K562 (cell line): ENCODE measurements around the gene PLGRKT. TPM values are rescaled to one million over a fixed set of nuclear protein-coding genes. Genes with fewer than 3 reads are reported as not detected.
A peak's percentile ranks its signal among the peaks of the same experiment; 100 is the strongest.

Experiments
- ATAC-seq: fragments of 200-7000 bp; cut with Tn5 transposase; 3 replicates; pipeline ENCODE4 v1.9.1; 2020; ENCODE audit warnings: moderate library complexity
- BruUV-seq: library from RNA; stranded (reverse); fragments of 400-500 nt; replicated peaks from 2 replicates; lab custom pipeline; 2021; lab: Mats Ljungman, UMichigan
- CTCF ChIA-PET: fragments of 300-600 bp; formaldehyde crosslinking; extraction: SDS; loops from one replicate; lab custom pipeline; 2021; ENCODE audit warnings: low intra/inter-chr PET ratio; lab: Yijun Ruan, JAX
- POLR2A ChIA-PET: fragments of 300-600, 350-650 bp; sonication (Branson Sonifier 250); formaldehyde crosslinking; extraction: SDS; loops from one replicate; lab custom pipeline; 2021; ENCODE audit warnings: antibody characterized with exemption, inconsistent platforms; lab: Yijun Ruan, JAX
- DNase-seq, 4 experiments: peaks; one replicate each; pipeline versions ENCODE4 v3.0.0 to v3.0.0-alpha.2; 2011 to 2018; ENCODE audit warnings: low spot score in 3 of 4, mixed read lengths in 3 of 4; ENCODE audit errors: extremely low read depth in 1 of 4
- FAIRE-seq: peaks from 2 replicates; lab custom pipeline; 2011; peaks lifted over from hg19 to GRCh38; lab: Jason Lieb, UNC
- H2AFZ ChIP-seq: 2 replicates; pipeline ENCODE4 v1.6.0; 2011; ENCODE audit warnings: low read depth, low read length, control low read depth, inconsistent platforms
- H3K27ac ChIP-seq: fragments of 200-600 bp; 3 replicates; pipeline ENCODE4 v1.8.0; 2011; ENCODE audit warnings: low read depth, mild to moderate bottlenecking, control low read depth, inconsistent platforms, low read length, moderate library complexity, mixed read lengths; ENCODE audit errors: extremely low read depth
- H3K27me3 ChIP-seq, 2 experiments: fragments of 300-600 bp in 1 of 2; 2 replicates in 1 of 2; 3 replicates in 1 of 2; pipeline versions ENCODE4 v1.6.0 to v1.8.0; 2011; ENCODE audit warnings: inconsistent platforms in 2 of 2, low read length in 2 of 2, mild to moderate bottlenecking in 1 of 2, mixed read lengths in 1 of 2, moderate library complexity in 1 of 2; ENCODE audit not compliant: control insufficient read depth in 2 of 2, insufficient read depth in 2 of 2
- H3K36me3 ChIP-seq: fragments of 300-600 bp; 3 replicates; pipeline ENCODE4 v1.8.0; 2011; ENCODE audit warnings: mild to moderate bottlenecking, low read length, inconsistent platforms; ENCODE audit not compliant: control insufficient read depth, insufficient read depth
- H3K4me1 ChIP-seq, 2 experiments: fragments of 200-600 bp in 1 of 2; replicated peaks in 1 of 2; 2 replicates in 1 of 2; 3 replicates in 1 of 2; pipeline versions ENCODE4 v1.5.1 to v1.8.0; 2011; ENCODE audit warnings: inconsistent platforms in 2 of 2, low read length in 2 of 2, mild to moderate bottlenecking in 1 of 2, mixed read lengths in 1 of 2, moderate library complexity in 1 of 2; ENCODE audit not compliant: control insufficient read depth in 2 of 2, insufficient read depth in 2 of 2
- H3K4me2 ChIP-seq: 2 replicates; pipeline ENCODE4 v1.6.1; 2011; ENCODE audit warnings: low read length, control low read depth, inconsistent platforms, mixed read lengths; ENCODE audit not compliant: insufficient read depth
- H3K4me3 ChIP-seq: fragments of 200-600 bp; sonication (generic), shearing (Covaris generic); 2 replicates; pipeline ENCODE4 v1.5.1; 2016; ENCODE audit warnings: control low read depth, inconsistent platforms
- H3K79me2 ChIP-seq: fragments of 200-600 bp; 3 replicates; pipeline ENCODE4 v1.8.0; 2011; ENCODE audit warnings: low read length, inconsistent platforms; ENCODE audit not compliant: control insufficient read depth, insufficient read depth
- H3K9ac ChIP-seq, 2 experiments: 2 replicates each; pipeline versions ENCODE4 v1.6.0 to v1.6.1; 2011; ENCODE audit warnings: low read depth in 2 of 2, low read length in 2 of 2, control low read depth in 1 of 2, inconsistent platforms in 1 of 2, mild to moderate bottlenecking in 1 of 2, mixed read lengths in 1 of 2; ENCODE audit not compliant: insufficient read depth in 1 of 2
- H3K9me1 ChIP-seq: one replicate; pipeline ENCODE4 v1.6.0; 2011; ENCODE audit warnings: inconsistent platforms, mild to moderate bottlenecking, low read length, moderate library complexity; ENCODE audit not compliant: control insufficient read depth, insufficient read depth
- H3K9me3 ChIP-seq: replicated peaks from 2 replicates; pipeline ENCODE4 v1.5.1; 2011; ENCODE audit warnings: low read depth, low read length, inconsistent platforms; ENCODE audit not compliant: control insufficient read depth, insufficient read depth
- H4K20me1 ChIP-seq: replicated peaks from 2 replicates; pipeline ENCODE4 v1.6.1; 2011; ENCODE audit warnings: low read length, inconsistent platforms, mixed read lengths; ENCODE audit not compliant: control insufficient read depth, insufficient read depth
- CTCF ChIP-seq, 3 experiments: IDR thresholded peaks in 2 of 3; conservative IDR thresholded peaks in 1 of 3; 2 replicates each; pipeline ENCODE4 v1.5.1; 2011 to 2012; ENCODE audit warnings: low read length in 3 of 3, mild to moderate bottlenecking in 3 of 3, control low read depth in 2 of 3, improper control_type of control experiment in 1 of 3, inconsistent platforms in 1 of 3, low read depth in 1 of 3, mixed read lengths in 1 of 3, moderate library complexity in 1 of 3; ENCODE audit not compliant: insufficient read depth in 2 of 3
- CXXC5 ChIP-seq: fragments of 250-450 bp; sonication (Bioruptor Pico); IDR thresholded peaks from 2 replicates; pipeline ENCODE4 v1.8.0; 2022; ENCODE audit warnings: inconsistent platforms, mild to moderate bottlenecking, moderate library complexity
- GABPB2 ChIP-seq: fragments of 250-450 bp; sonication (Bioruptor Pico); conservative IDR thresholded peaks from 2 replicates; pipeline ENCODE4 v1.5.1; 2021; ENCODE audit warnings: mild to moderate bottlenecking
- HOXB6 ChIP-seq: fragments of 250-450 bp; sonication (Bioruptor Pico); IDR thresholded peaks from 2 replicates; pipeline ENCODE4 v1.5.1; 2022; ENCODE audit warnings: mild to moderate bottlenecking, borderline replicate concordance
- NONO ChIP-seq, 2 experiments: fragments of 200-400 bp in 1 of 2; fragments of 450-650 bp in 1 of 2; formaldehyde crosslinking in 1 of 2; IDR thresholded peaks; 2 replicates each; pipeline ENCODE4 v1.6.1; 2017; ENCODE audit warnings: low read depth in 2 of 2, mild to moderate bottlenecking in 2 of 2, moderate library complexity in 2 of 2, low read length in 1 of 2
- NR2C1 ChIP-seq, 2 experiments: fragments of 450-650 bp; IDR thresholded peaks; 2 replicates each; pipeline ENCODE4 v1.6.1; 2017; ENCODE audit warnings: mild to moderate bottlenecking in 2 of 2, antibody characterized with exemption in 1 of 2, inconsistent platforms in 1 of 2, missing compliant biosample characterization in 1 of 2, missing genetic modification characterization in 1 of 2
- RAD21 ChIP-seq, 2 experiments: fragments of 250-450 bp in 1 of 2; fragments of 450-650 bp in 1 of 2; sonication (Bioruptor Pico) in 1 of 2; formaldehyde crosslinking in 1 of 2; IDR thresholded peaks in 1 of 2; conservative IDR thresholded peaks in 1 of 2; 2 replicates each; pipeline versions ENCODE4 v1.4.0 to v1.8.0; 2020 to 2022; ENCODE audit warnings: mild to moderate bottlenecking in 2 of 2, moderate library complexity in 1 of 2
- RBM34 ChIP-seq: fragments of 200-400 bp; formaldehyde crosslinking; IDR thresholded peaks from 2 replicates; pipeline ENCODE4 v1.6.1; 2018; ENCODE audit warnings: low read length, borderline replicate concordance; ENCODE audit not compliant: insufficient read depth
- RUNX1 ChIP-seq: sonication (generic); IDR thresholded peaks from 2 replicates; pipeline ENCODE4 v1.6.1; 2016; ENCODE audit warnings: antibody characterized with exemption, low read depth
- WGBS: fragments of 100-300 bp; shearing (Covaris generic); methylation state at CpG from one replicate; pipeline ENCODE4 v1.1.6; 2016; ENCODE audit warnings: low coverage, mixed read lengths; ENCODE audit not compliant: insufficient coverage; ENCODE audit errors: missing lambda C conversion rate; 5-methylcytosine and 5-hydroxymethylcytosine counted together
- in situ Hi-C: fragments of 300-500 bp; cut with MboI; formaldehyde crosslinking; loops from 4 replicates; pipeline ENCODE4 v1.15.0; 2018; ENCODE audit warnings: inconsistent platforms, mixed read lengths
- intact Hi-C: fragments of 100-400 bp; cut with micrococcal nuclease; formaldehyde crosslinking; loops from 2 replicates; pipeline ENCODE4 v1.14.2; 2022
- polyA plus RNA-seq, 8 experiments: library from polyadenylated mRNA; depleted of rRNA in 4 of 8; stranded (reverse) in 5 of 8; unstranded in 3 of 8; fragments of >200 nt; fragmentation: Nextera tagmentation in 2 of 8; fragmentation: Illumina TruSeq in 1 of 8; extraction: Ambion mirVana in 2 of 8; extraction: Trizol in 1 of 8; gene quantifications; 2 replicates each; pipeline versions ENCODE4 v1.2.1 to v1.2.3, GENCODE V29; 2011 to 2014; ENCODE audit warnings: inconsistent platforms in 1 of 8, missing spikeins in 1 of 8
- total RNA-seq, 7 experiments: library from RNA; depleted of rRNA in 6 of 7; stranded (reverse); fragments of >200 nt in 6 of 7; fragmentation: Illumina TruSeq in 2 of 7; extraction: Trizol in 2 of 7; gene quantifications; 2 replicates each; pipeline versions ENCODE4 v1.2.1 to v1.2.3, GENCODE V29; 2011 to 2021; ENCODE audit warnings: low replicate concordance in 1 of 7
- TF ChIP-seq, protein P1 (sequence below): sonication (generic); IDR thresholded peaks from 2 replicates; pipeline ENCODE4 v1.6.1; 2016

PLGRKT gene
- total and polyA plus RNA-seq, 9 of the 15 experiments (the other 6 are each of a cell fraction or from before 2014, with no cell fraction given): 4.7 to 13.8 (median 6.5) TPM

- POLR2A ChIA-PET: no interaction called here
- WGBS: 59% methylated on average over 5 of the region's 5 CpGs
- H3K4me2 ChIP-seq: no peak overlapping the region
- no TSS peak for BruUV-seq
- H4K20me1 ChIP-seq: no peaks in the 10 kb centered on the region
- intact Hi-C loops: no loop called here
- H3K9ac ChIP-seq: no peak overlapping the region
- ATAC-seq: peak; percentile 64
- CTCF ChIA-PET: no interaction called here
- TF ChIP-seq NONO (IDR thresholded peaks at IDR 0.05; ENCODE audit: low read depth in 2 of 2, low read length in 1 of 2) (no peak), HOXB6 (CRISPR knock-in tag) (no peak), RUNX1 (no peak), GABPB2 (CRISPR knock-in tag) (no peak), RBM34 (no peak), RAD21 (CRISPR knock-in tag; conservative IDR thresholded peaks at IDR 0.05 in 1 of 2, IDR thresholded peaks at IDR 0.05 in 1 of 2) (peak in 1 of 2 experiments; percentile 40; a peak in 2 of 4 replicates), CXXC5 (CRISPR knock-in tag) (no peak), CTCF (IDR thresholded peaks at IDR 0.05 in 2 of 3, conservative IDR thresholded peaks at IDR 0.05 in 1 of 3; ENCODE audit: insufficient read depth in 2 of 3, low read depth in 1 of 3, low read length in 3 of 3) (peak in 1 of 3 experiments; percentile 33; a peak in 2 of 6 replicates), NR2C1 (IDR thresholded peaks at IDR 0.05) (no peak), NR2C1 (tag; IDR thresholded peaks at IDR 0.05) (no peak)
- TF ChIP-seq, protein P1, sequence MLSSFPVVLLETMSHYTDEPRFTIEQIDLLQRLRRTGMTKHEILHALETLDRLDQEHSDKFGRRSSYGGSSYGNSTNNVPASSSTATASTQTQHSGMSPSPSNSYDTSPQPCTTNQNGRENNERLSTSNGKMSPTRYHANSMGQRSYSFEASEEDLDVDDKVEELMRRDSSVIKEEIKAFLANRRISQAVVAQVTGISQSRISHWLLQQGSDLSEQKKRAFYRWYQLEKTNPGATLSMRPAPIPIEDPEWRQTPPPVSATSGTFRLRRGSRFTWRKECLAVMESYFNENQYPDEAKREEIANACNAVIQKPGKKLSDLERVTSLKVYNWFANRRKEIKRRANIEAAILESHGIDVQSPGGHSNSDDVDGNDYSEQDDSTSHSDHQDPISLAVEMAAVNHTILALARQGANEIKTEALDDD: peak; percentile 67; the same call in 1 of the 2 replicates
- TF ChIP-seq, all 486 proteins: peak for 3
- in situ Hi-C loops: no loop called here
- FAIRE-seq: no peak
- Histone ChIP-seq H3K27me3 (no peaks in the 10 kb centered on the region), H3K9me3 (no peaks in the 10 kb centered on the region), H3K4me3 (no peak overlapping the region), H3K4me1 (no peaks in the 10 kb centered on the region; a peak in 1 of 5 replicates), H3K9me1 (no peaks in the 10 kb centered on the region), H3K79me2 (no peaks in the 10 kb centered on the region), H2AFZ (no peak overlapping the region), H3K36me3 (no peaks in the 10 kb centered on the region), H3K27ac (no peak overlapping the region)
- no peak for DNase-seq
These were observed 49.3 kb upstream of the PLGRKT start for GRCh38 chr9:5486988-5487387.
